Gastrocnemius medialis (tissue), 4 donors: ENCODE results near the gene CACNA1F. TPM values are rescaled to one million over a fixed set of nuclear protein-coding genes. Genes with fewer than 3 reads are reported as not detected.
A peak's percentile ranks its signal among the peaks of the same experiment; 100 is the strongest.

Experiments
- ATAC-seq, 2 donors: fragments of 150-250 bp; one replicate each; pipeline ENCODE4 v1.9.1; 2016
- DNase-seq, 2 donors: peaks; one replicate each; pipeline ENCODE4 v3.0.0-alpha.2; 2019
- H3K27ac ChIP-seq, 4 donors: fragments of 200-600 bp; sonication (generic); 1 replicate in 1 of 4; 2 replicates in 3 of 4; pipeline ENCODE4 v1.5.1; 2016 to 2018; ENCODE audit warnings: mild to moderate bottlenecking in 2 of 4, moderate library complexity in 1 of 4
- H3K27me3 ChIP-seq, 3 donors: fragments of 200-600 bp; sonication (generic) in 2 of 3; 1 replicate in 1 of 3; 2 replicates in 2 of 3; pipeline versions ENCODE4 v1.5.1 to v1.6.0; 2016 to 2019; ENCODE audit warnings: mild to moderate bottlenecking in 1 of 3, moderate library complexity in 1 of 3
- H3K36me3 ChIP-seq, 2 donors: fragments of 200-600 bp; sonication (generic) in 1 of 2; one replicate each; pipeline ENCODE4 v1.5.1; 2017 to 2018
- H3K4me1 ChIP-seq, 2 donors: fragments of 200-600 bp; sonication (generic) in 1 of 2; one replicate each; pipeline ENCODE4 v1.5.1; 2016 to 2017; ENCODE audit warnings: mild to moderate bottlenecking in 2 of 2
- H3K4me3 ChIP-seq, 4 donors: fragments of 200-600 bp; sonication (generic) in 3 of 4; 1 replicate in 1 of 4; 2 replicates in 3 of 4; pipeline ENCODE4 v1.5.1; 2016 to 2019; ENCODE audit warnings: mild to moderate bottlenecking in 2 of 4
- H3K9me3 ChIP-seq, 3 donors: fragments of 200-600 bp; sonication (generic) in 2 of 3; 1 replicate in 1 of 3; 2 replicates in 2 of 3; pipeline ENCODE4 v1.5.1; 2016 to 2019
- POLR2A ChIP-seq, 2 donors: fragments of 450-650 bp; IDR thresholded peaks; one replicate each; pipeline ENCODE4 v1.6.1; 2017; ENCODE audit warnings: antibody characterized with exemption in 2 of 2, mild to moderate bottlenecking in 2 of 2, moderate library complexity in 2 of 2
- in situ Hi-C, 4 donors: fragments of 200-750 bp; cut with MboI; loops; one replicate each; pipeline versions ENCODE4 v1.15.0 to v1.8.0; 2017; ENCODE audit warnings: low sequenced_read_pairs in 4 of 4
- intact Hi-C: fragments of 100-400 bp; cut with DNase I; formaldehyde crosslinking; loops from one replicate; pipeline ENCODE4 v1.15.1; 2023; ENCODE audit warnings: low total_unique reads
- total RNA-seq, 4 donors: library from RNA; depleted of rRNA; stranded (reverse); fragments of >200 nt; gene quantifications; one replicate each; pipeline versions ENCODE4 v1.1.0 to v1.2.3, GENCODE V29; 2016
- TF ChIP-seq, protein P1 (sequence below), 5 experiments: fragments of 450-650 bp in 3 of 5; fragments of 200-600 bp in 2 of 5; sonication (generic) in 2 of 5; IDR thresholded peaks in 4 of 5; conservative IDR thresholded peaks in 1 of 5; 1 replicate in 4 of 5; 2 replicates in 1 of 5; pipeline ENCODE4 v1.5.1; 2016 to 2019; ENCODE audit warnings: antibody characterized with exemption in 5 of 5, mild to moderate bottlenecking in 3 of 5, moderate library complexity in 3 of 5

CACNA1F gene
- total RNA-seq, 4 donors from 2014 or later = not detected

DNA sequence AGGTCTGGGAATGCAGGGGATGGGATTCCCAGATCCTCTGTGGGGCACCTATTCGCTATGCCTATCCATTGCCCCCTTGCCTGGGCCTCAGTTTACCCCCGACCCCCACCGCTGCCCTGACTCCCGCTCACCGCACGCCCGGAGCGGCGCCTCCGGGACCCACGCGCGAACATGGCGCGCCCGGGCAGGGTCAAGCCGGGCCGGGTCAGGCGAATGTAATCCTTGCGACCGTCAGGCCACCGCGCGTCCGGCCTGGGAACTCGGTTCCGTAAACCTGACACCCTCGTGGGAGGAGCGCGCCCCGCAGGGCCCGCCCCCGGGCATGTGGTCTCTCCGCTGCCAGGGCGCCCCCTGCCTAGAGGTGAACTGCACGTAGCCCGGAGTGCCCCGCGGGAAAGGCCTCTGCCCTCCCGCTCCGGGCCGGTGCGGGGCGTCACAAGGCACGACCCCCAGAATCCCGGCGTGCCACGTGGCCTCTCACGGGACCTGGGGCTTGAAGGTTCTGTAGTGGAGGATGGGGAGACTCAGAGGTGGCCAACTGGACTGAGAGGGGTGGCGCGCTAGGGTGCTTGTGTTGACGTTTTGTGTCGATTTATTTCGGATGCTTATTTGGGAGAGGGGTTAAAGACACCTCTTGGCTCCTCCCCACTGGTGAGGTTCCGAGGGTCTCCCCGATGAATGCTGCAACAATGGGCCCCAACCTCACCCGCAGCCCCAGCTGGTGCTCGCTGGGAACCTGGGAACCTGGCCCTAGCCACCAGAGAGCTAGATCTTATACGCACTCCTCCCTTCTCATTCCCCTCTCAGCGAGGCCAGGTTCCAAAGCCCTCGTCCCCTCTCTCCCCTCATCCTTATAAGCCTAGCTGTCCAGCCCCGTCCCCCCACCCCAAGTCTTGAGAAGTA is 46.8 kb downstream of the CACNA1F start, which contains the start of gene PRICKLE3:
Gene PRICKLE3 (minus strand): TSS at position 249 of the 903 bp plus-strand sequence. CDS start 76 bp downstream, at position 173.
- in situ Hi-C loops = no loop called here

DNA sequence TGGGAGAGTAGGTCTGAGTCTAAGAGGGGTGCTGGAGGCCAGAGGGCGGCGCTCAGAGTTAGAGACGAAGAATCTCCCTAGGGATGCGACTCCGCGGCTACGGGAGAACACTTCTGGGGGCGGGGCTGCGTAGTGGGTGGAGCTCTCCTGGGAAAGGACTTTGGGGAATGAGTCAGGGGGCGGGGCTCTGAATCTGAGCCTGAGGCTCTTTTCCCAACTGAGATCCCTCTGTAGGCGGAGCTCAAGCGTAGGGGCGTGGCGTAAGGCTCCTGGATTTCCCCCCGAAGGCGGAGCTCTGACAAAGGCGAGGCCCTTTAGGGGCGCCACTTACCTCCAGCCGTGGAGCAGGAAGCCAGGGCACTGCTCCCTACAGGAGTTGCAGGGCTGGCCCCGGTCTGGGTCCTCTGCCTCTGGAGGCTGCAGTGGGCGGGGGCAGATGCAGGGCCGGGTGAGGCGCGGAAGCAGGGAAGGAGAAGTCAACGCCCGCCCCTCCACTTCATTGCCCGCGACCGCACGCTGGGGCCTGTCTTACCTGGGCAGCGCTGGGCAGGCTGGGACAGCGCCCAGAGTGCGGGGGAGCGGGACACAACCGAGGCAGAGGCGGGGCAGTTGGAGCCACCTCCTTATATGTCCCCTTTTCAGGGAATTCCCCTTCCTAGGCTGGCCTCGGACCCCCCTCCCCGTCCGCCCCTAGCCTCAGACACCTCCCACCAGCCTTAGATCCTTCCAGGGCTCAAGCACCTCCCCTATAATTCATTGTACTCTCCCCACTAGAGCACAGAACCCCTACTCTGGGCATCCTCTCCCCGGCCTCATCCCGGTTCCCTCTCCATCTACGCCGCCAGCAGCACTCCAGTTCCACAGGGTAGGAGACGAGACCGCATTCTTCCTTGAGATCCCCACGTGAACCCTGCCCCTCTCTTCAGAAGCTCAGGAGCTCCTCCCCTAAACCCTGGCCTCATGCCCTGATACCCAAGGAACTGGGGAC is 48.6 kb downstream of the CACNA1F start:
- no peaks in the 10 kb centered on the region for H3K9me3 ChIP-seq
- H3K27ac ChIP-seq = peak overlapping the region; percentile 83 to 93 (median 92)
- ATAC-seq = peak; percentile 86 to 88
- peak overlapping the region; percentile 51 to 69 (median 61) for H3K4me3 ChIP-seq
- intact Hi-C loops (loop anchor here (5.0 kb wide), 1 partner anchor 382 kb away; the partner anchor contains the start of gene HDAC6), in situ Hi-C loops (no loop called here)
- peaks cover 0 to 10% of the 10 kb centered on the region in 2 donors for H3K36me3 ChIP-seq
- H3K4me1 ChIP-seq = peaks cover 8 to 12% of the 10 kb centered on the region in 2 donors
- DNase-seq = peak; percentile 81 to 90
- no peaks in the 10 kb centered on the region for H3K27me3 ChIP-seq
- peak; percentile 44 to 59 for TF ChIP-seq POLR2A (IDR thresholded peaks at IDR 0.05)
- TF ChIP-seq, protein P1, sequence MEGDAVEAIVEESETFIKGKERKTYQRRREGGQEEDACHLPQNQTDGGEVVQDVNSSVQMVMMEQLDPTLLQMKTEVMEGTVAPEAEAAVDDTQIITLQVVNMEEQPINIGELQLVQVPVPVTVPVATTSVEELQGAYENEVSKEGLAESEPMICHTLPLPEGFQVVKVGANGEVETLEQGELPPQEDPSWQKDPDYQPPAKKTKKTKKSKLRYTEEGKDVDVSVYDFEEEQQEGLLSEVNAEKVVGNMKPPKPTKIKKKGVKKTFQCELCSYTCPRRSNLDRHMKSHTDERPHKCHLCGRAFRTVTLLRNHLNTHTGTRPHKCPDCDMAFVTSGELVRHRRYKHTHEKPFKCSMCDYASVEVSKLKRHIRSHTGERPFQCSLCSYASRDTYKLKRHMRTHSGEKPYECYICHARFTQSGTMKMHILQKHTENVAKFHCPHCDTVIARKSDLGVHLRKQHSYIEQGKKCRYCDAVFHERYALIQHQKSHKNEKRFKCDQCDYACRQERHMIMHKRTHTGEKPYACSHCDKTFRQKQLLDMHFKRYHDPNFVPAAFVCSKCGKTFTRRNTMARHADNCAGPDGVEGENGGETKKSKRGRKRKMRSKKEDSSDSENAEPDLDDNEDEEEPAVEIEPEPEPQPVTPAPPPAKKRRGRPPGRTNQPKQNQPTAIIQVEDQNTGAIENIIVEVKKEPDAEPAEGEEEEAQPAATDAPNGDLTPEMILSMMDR (IDR thresholded peaks at IDR 0.05 in 4 of 5, conservative IDR thresholded peaks at IDR 0.05 in 1 of 5) = no peak

More for the DNA sequence above, 46.8 kb downstream of the CACNA1F start, which contains the start of gene PRICKLE3:
- ATAC-seq = peak; percentile 23 to 32
- Histone ChIP-seq H3K9me3 (no peaks in the 10 kb centered on the region), H3K27ac (peak within 1 kb of the TSS; percentile 83 to 93 (median 92)), H3K36me3 (peaks cover 0 to 10% of the 10 kb centered on the region in 2 donors), H3K4me1 (peaks cover 8 to 12% of the 10 kb centered on the region in 2 donors), H3K4me3 (peak within 1 kb of the TSS; percentile 51 to 69 (median 61)), H3K27me3 (no peaks in the 10 kb centered on the region)
- DNase-seq = peak; percentile 78 to 86
- peak; percentile 80 to 82 for TF ChIP-seq POLR2A (IDR thresholded peaks at IDR 0.05)
- TF ChIP-seq, protein P1 (IDR thresholded peaks at IDR 0.05 in 4 of 5, conservative IDR thresholded peaks at IDR 0.05 in 1 of 5) = peak in 3 of 5 experiments; percentile 29 to 51 (median 38)
- intact Hi-C loops = loop anchor here (1.0 to 5.0 kb wide), 3 partner anchors 21 to 384 kb away; partner anchors contain the start of gene HDAC6

GRCh38 chrX:49183701-49184281 is 49.3 kb downstream of the CACNA1F start:
- Histone ChIP-seq H3K4me1 (peaks cover 8 to 12% of the 10 kb centered on the region in 2 donors), H3K27ac (peak overlapping the region; percentile 64 to 93 (median 87)), H3K36me3 (peaks cover 0 to 10% of the 10 kb centered on the region in 2 donors), H3K27me3 (no peaks in the 10 kb centered on the region), H3K9me3 (no peaks in the 10 kb centered on the region), H3K4me3 (no peak overlapping the region)
- intact Hi-C loops (no loop called here), in situ Hi-C loops (no loop called here)
- ATAC-seq (no peak), DNase-seq (no peak)
- TF ChIP-seq, protein P1 (IDR thresholded peaks at IDR 0.05 in 4 of 5, conservative IDR thresholded peaks at IDR 0.05 in 1 of 5) = no peak
- no peak for TF ChIP-seq POLR2A (IDR thresholded peaks at IDR 0.05)

DNA sequence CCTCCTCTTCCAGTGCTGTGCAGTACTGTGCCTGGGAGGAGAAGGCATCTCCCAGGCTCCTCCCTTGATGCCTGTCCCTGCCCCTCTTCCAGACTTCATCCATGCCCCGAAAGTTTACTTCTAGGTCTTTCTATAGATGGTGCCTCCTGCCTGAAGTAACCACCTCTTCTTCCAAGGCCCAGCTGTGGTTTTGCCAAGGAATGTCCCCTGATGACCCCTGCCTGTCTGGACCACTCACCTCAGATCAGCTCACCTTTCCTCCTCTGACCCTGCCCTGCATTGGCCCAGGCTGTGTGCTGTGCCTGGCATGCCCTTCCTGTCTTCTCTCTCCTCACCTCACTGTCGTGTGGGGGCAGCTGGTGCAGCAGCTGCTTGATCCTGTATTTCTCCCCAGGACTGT is 53.8 kb downstream of the CACNA1F start:
- ATAC-seq (no peak), DNase-seq (no peak)
- Histone ChIP-seq H3K4me1 (peaks cover 3 to 4% of the 10 kb centered on the region in 2 donors), H3K27ac (no peak overlapping the region), H3K9me3 (no peaks in the 10 kb centered on the region), H3K4me3 (no peak overlapping the region), H3K27me3 (no peaks in the 10 kb centered on the region), H3K36me3 (peaks cover 0 to 20% of the 10 kb centered on the region in 2 donors)
- in situ Hi-C loops (no loop called here), intact Hi-C loops (loop anchor here (10.0 kb wide), 1 partner anchor 1695 kb away; the partner anchor contains the start of gene ZNF41)
- TF ChIP-seq, protein P1 (IDR thresholded peaks at IDR 0.05 in 4 of 5, conservative IDR thresholded peaks at IDR 0.05 in 1 of 5) = no peak
- TF ChIP-seq POLR2A (IDR thresholded peaks at IDR 0.05) = no peak
